ENCODE results near the gene TBR1. TPM values are rescaled to one million over a fixed set of nuclear protein-coding genes. Genes with fewer than 3 reads are reported as not detected.

The TBR1 gene
- total RNA-seq, 2 donors from 2014 or later = 0.45 TPM; not detected in 1

DNA sequence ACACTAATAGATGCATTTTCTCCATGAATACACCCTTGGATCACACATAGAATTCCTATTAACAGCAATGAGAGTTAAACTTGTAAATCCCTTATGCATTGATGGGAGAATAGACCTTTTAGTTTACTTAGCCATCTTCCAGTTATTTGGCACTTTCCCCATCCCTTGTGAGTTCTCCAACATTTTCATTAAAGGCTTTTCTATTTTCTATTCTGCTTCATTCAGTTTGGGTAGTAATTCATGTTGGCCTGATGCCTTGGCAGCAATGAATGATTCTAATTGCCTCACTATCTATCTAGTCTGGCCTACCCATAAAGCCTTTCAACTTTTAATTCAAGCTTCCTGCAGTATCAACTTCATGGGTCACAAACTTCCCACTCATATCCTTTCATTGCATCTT, 32.3 kb downstream of the TBR1 start:
- H3K9me3 ChIP-seq = no peaks in the 10 kb centered on the region
- intact Hi-C loops (cut with DNase I) = no loop called here
- TF ChIP-seq, protein P1, sequence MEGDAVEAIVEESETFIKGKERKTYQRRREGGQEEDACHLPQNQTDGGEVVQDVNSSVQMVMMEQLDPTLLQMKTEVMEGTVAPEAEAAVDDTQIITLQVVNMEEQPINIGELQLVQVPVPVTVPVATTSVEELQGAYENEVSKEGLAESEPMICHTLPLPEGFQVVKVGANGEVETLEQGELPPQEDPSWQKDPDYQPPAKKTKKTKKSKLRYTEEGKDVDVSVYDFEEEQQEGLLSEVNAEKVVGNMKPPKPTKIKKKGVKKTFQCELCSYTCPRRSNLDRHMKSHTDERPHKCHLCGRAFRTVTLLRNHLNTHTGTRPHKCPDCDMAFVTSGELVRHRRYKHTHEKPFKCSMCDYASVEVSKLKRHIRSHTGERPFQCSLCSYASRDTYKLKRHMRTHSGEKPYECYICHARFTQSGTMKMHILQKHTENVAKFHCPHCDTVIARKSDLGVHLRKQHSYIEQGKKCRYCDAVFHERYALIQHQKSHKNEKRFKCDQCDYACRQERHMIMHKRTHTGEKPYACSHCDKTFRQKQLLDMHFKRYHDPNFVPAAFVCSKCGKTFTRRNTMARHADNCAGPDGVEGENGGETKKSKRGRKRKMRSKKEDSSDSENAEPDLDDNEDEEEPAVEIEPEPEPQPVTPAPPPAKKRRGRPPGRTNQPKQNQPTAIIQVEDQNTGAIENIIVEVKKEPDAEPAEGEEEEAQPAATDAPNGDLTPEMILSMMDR (IDR thresholded peaks at IDR 0.05) = no peak
- TF ChIP-seq POLR2AphosphoS5 (IDR thresholded peaks at IDR 0.05) (no peak), POLR2A (IDR thresholded peaks at IDR 0.05) (no peak)

DNA sequence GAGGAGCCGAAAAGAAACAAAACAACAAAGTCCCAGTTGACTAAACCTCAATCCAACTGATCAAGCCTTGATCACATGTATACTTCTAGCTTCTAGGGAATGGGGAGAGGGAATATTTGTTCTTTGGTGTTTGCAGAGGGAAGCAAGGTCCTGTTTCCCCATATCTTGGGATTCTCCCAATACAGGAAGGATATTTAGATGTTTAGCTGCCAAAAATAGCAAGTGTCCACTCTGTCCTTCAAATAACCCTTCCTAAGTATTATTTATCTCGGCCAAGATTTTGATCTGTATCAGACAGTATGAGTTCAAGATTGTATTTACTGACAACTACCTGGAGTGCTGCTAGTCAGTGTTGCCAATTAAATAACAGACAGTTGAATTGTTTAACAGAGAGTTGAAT, 55.5 kb downstream of the TBR1 start:
- Histone ChIP-seq H3K27me3 (replicated peaks; ENCODE audit: insufficient read depth) (no peaks in the 10 kb centered on the region), H3K27ac (no peak overlapping the region), H3K4me1 (replicated peaks) (no peaks in the 10 kb centered on the region), H3K36me3 (no peaks in the 10 kb centered on the region), H3K9me3 (no peaks in the 10 kb centered on the region), H3K4me3 (no peak overlapping the region)
- DNase-seq (ENCODE audit: low spot score) = no peak
- TF ChIP-seq POLR2A (IDR thresholded peaks at IDR 0.05) (no peak), POLR2AphosphoS5 (IDR thresholded peaks at IDR 0.05) (no peak)
- TF ChIP-seq, protein P1 (IDR thresholded peaks at IDR 0.05) = no peak
- intact Hi-C loops (cut with DNase I) = no loop called here
- WGBS = 77% methylated on average over 2 of the region's 2 CpGs

More for the DNA sequence above, 32.3 kb downstream of the TBR1 start:
- Histone ChIP-seq H3K4me1 (replicated peaks) (no peaks in the 10 kb centered on the region), H3K27ac (no peak overlapping the region), H3K4me3 (no peak overlapping the region), H3K36me3 (no peaks in the 10 kb centered on the region), H3K27me3 (replicated peaks; ENCODE audit: insufficient read depth) (no peaks in the 10 kb centered on the region)
- DNase-seq (ENCODE audit: low spot score) = no peak

DNA sequence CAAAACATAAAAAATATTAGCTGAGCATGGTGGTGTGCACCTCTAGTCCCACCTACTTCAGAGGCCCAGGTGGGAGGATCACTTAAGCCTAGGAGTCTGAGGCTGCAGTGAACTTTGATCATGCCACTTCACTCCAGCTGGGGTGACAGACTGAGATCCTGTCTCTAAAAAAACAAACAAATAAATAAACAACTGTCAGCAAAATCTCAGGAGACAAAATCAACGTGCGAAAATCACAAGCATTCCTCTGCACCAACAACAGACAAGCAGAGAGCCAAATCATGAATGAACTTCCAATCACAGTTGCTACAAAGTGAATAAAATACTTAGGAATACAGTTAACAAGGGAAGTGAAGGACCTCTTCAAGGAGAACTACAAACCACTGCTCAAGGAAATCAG, 58.8 kb downstream of the TBR1 start:
- Histone ChIP-seq H3K27me3 (replicated peaks; ENCODE audit: insufficient read depth) (no peaks in the 10 kb centered on the region), H3K27ac (no peak overlapping the region), H3K4me3 (no peak overlapping the region), H3K9me3 (no peaks in the 10 kb centered on the region), H3K4me1 (replicated peaks) (no peaks in the 10 kb centered on the region), H3K36me3 (no peaks in the 10 kb centered on the region)
- TF ChIP-seq POLR2AphosphoS5 (IDR thresholded peaks at IDR 0.05) (no peak), POLR2A (IDR thresholded peaks at IDR 0.05) (no peak)
- TF ChIP-seq, protein P1 (IDR thresholded peaks at IDR 0.05) = no peak
- 94% methylated on average over 2 of the region's 2 CpGs for WGBS
- no peak for DNase-seq (ENCODE audit: low spot score)
- intact Hi-C loops (cut with DNase I) = no loop called here

Small RNA genes lying within 50 kb of the gene (small RNA-seq; reads per million reads assigned to genes)
- 0 reads per million in 2 donors for gene RNA5SP108

Other genes with a start within 250 kb of the TBR1 start
- 10 to 100 TPM; 25.1 to 43.1 TPM for gene PSMD14, start 107.9 kb upstream of the TBR1 start, total RNA-seq
- gene SLC4A10, start 208.1 kb downstream of the TBR1 start, total RNA-seq = under 1 TPM; 0.05 to 0.68 TPM